Motor neuron (in vitro differentiated cells): ENCODE data around the gene CASS4. TPM values are rescaled to one million over a fixed set of nuclear protein-coding genes. Genes with fewer than 3 reads are reported as not detected.

Source experiments
- ATAC-seq, 8 experiments: fragments of 200-7000 bp; cut with Tn5 transposase; replicated peaks in 6 of 8; 2 replicates each; pipeline ENCODE4 v1.8.0; 2021; ENCODE audit warnings: mild to moderate bottlenecking in 8 of 8, moderate library complexity in 8 of 8
- H3K27ac ChIP-seq, 2 donors: fragments of 250-450 bp; sonication (Bioruptor Pico); 2 replicates each; pipeline ENCODE4 v1.9.0; 2021; ENCODE audit warnings: antibody characterized with exemption in 2 of 2, mild to moderate bottlenecking in 2 of 2, moderate library complexity in 1 of 2
- H3K4me1 ChIP-seq, 2 donors: fragments of 250-450 bp; sonication (Bioruptor Pico); replicated peaks in 1 of 2; 2 replicates each; pipeline ENCODE4 v1.6.1; 2021; ENCODE audit warnings: antibody characterized with exemption in 2 of 2, mild to moderate bottlenecking in 2 of 2, moderate library complexity in 1 of 2
- H3K4me3 ChIP-seq, 5 donors: fragments of 250-450 bp; sonication (Bioruptor Pico); 2 replicates each; pipeline ENCODE4 v1.9.0; 2021; ENCODE audit warnings: antibody characterized with exemption in 5 of 5, mild to moderate bottlenecking in 5 of 5, moderate library complexity in 4 of 5
- WGBS, 10 experiments: fragments of 450-650 bp; shearing (Covaris generic); methylation state at CpG; one replicate each; pipeline ENCODE4 v1.0.0; 2022; 5-methylcytosine and 5-hydroxymethylcytosine counted together
- in situ Hi-C, 9 experiments: fragments of 400-800 bp; cut with MboI; loops; one replicate each; pipeline ENCODE4 v1.15.0; 2021; ENCODE audit warnings: low sequenced_read_pairs in 9 of 9, low pct_unique_long_range_greater_than_20kb in 2 of 9; ENCODE audit not compliant: unreplicated experiment in 9 of 9
- total RNA-seq, 8 experiments: library from RNA; unstranded; fragments of 300-600 nt; gene quantifications; 2 replicates each; pipeline versions ENCODE4 v1.2.3 to v1.2.4, GENCODE V29; 2022

Gene CASS4
- total RNA-seq, 8 experiments from 2014 or later: 0.09 to 2.6 (median 0.17) TPM; not detected in 1

DNA sequence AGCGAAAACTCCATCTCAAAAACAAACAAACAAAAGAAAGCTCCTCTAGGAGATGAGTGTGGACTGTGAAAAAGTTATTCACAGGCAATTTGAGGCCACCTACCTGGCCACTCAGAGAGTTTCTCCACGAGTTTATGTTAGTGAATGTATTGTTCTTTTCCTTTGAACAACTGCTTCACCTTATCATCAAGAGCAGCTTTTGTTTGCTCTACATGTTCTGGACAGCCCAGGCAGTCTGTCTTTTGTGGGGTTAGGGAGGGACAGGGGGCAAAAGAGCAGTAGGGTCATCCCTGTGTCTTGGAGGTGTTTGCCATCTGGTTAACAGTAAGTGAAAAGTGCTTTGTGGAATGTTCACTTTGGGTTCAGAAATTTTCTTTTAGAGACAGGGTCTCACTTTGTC lies 8.0 kb downstream of the CASS4 start:
- Histone ChIP-seq H3K27ac (no peak overlapping the region), H3K4me3 (no peak overlapping the region), H3K4me1 (peaks cover 0 to 3% of the 10 kb centered on the region in 2 donors)
- 50 to 67% (median 50%) methylated on average over 1 to 2 of the region's 2 CpGs; no CpG with 5 or more reads in 7 of the 10 experiments for WGBS, 10 experiments
- ATAC-seq: no peak
- in situ Hi-C loops: no loop called here

DNA sequence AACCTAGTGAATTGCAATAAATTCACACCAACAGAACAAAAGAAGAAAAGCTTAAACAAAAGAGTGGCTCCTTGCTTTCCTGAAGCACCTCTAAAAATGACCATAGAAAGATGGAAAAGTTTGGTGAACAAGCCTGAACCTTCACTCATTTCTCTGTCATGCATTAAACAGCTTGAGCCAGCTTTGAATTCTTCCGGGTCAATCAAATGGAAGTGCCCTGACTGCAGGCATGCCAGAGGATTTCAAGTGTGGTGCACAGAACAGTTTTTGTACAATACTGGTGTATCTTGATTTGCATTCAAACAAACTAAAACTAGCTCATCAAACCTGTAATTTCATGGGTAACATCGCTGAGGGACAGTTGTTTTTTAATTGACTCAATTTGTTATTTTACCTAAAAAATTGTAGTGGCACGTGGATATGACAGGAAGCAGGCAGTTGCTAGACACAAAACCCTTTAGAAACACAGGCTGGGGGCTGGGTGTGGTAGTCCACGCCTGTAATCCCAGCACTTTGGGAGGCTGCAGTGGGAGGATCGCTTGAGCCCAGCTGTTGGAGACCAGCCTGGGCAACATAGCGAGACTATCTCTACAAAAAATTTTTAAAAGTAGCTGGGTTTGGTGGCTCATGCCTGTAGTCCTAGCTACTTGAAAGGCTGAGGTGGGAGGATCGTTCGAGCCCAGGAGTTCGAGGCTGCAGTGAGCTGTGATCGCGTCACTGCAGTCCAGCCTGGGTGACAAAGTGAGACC lies 9.1 kb downstream of the CASS4 start:
- no peak for ATAC-seq
- Histone ChIP-seq H3K4me1 (peaks cover 0 to 3% of the 10 kb centered on the region in 2 donors), H3K4me3 (no peak overlapping the region), H3K27ac (no peak overlapping the region)
- in situ Hi-C loops: no loop called here
- 67 to 100% (median 79%) methylated on average over 1 to 10 of the region's 11 CpGs for WGBS, 10 experiments

DNA sequence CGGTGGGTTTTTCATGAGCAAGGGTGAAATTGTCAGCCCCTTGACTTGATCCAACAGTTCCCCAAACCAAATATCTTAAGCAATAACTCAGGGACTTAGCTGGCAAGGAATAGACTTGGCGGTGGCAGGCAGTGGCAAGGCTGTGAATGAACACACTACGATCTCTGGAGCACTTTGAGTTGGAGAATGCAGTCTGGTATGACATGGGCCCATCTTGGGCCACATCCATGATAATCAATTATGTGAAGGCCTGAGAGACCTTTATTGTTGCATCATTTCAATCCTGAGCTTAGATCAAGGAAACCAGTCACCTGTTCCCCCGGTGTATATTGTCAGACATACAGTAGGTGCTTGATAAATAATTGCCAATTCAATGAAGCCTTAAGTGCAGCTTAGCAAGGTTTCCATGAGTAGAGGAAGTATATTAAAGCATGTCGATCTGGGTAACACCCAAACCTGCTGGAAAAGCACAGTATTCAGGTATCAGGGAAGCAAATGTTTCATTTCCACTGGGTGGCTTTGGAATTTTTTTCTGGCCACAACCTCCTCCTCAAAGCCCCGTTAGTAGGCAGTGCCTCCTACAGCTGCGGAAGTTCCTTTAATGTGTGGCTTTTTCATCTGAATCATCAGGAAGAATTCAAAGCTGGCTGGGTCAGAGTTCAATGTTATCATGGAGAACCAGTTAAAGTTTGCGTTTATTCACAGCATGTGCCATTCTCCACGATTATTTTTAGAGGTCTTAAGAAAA lies 10.2 kb downstream of the CASS4 start:
- 33 to 68% (median 52%) methylated on average over 2 to 8 of the region's 9 CpGs; no CpG with 5 or more reads in 1 of the 10 experiments for WGBS, 10 experiments
- ATAC-seq: peak in 1 of 8 experiments; percentile 72
- H3K27ac ChIP-seq: no peak overlapping the region
- no peak overlapping the region for H3K4me3 ChIP-seq
- in situ Hi-C loops: no loop called here
- H3K4me1 ChIP-seq: peaks cover 0 to 3% of the 10 kb centered on the region in 2 donors

DNA sequence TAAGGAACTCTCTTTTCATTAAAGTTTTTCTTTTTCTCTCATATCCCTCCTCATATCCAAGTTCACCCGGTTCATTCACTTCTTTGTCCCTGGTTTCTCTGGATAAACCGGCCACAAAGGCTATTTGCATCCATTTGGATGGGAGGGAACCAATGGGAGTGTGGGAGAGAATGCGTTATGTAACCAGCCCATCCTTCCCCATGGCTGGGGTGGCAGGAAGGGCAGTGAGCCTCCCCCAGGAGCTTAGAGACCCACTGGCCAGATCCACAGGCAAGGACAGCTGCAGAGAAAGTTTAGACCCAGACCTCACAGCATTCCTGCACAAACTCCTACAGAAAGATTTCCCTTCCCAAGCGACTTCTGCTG lies 10.7 kb downstream of the CASS4 start:
- 15 to 68% (median 39%) methylated on average over 2 to 4 of the region's 4 CpGs; no CpG with 5 or more reads in 3 of the 10 experiments for WGBS, 10 experiments
- in situ Hi-C loops: no loop called here
- Histone ChIP-seq H3K4me3 (no peak overlapping the region), H3K4me1 (peaks cover 0 to 3% of the 10 kb centered on the region in 2 donors), H3K27ac (no peak overlapping the region)
- ATAC-seq: peak in 1 of 8 experiments; percentile 44

DNA sequence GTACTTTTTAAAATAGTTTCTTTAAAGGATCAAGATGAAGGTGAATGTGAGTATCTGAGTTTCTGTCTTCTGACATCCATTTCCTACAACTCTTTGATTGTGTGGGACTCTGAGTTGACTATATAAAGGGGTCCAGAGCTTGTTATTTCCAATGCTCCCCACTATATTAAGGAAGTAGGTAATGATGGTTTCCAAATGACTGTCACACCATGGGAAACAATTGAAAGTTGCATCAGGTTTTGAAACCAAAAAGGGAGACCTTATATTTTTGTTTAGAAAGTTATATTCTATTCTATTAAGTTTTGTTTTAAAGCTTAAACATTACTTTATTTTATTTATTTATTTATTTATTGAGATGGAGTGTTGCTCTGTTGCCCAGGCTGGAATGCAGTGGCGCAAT lies 11.2 kb downstream of the CASS4 start:
- H3K4me1 ChIP-seq: peaks cover 0 to 3% of the 10 kb centered on the region in 2 donors
- WGBS, 10 experiments: 86 to 100% (median 100%) methylated on average over 1 of the region's 1 CpG; no CpG with 5 or more reads in 6 of the 10 experiments
- no peak overlapping the region for H3K4me3 ChIP-seq
- no peak overlapping the region for H3K27ac ChIP-seq
- in situ Hi-C loops: no loop called here
- no peak for ATAC-seq

DNA sequence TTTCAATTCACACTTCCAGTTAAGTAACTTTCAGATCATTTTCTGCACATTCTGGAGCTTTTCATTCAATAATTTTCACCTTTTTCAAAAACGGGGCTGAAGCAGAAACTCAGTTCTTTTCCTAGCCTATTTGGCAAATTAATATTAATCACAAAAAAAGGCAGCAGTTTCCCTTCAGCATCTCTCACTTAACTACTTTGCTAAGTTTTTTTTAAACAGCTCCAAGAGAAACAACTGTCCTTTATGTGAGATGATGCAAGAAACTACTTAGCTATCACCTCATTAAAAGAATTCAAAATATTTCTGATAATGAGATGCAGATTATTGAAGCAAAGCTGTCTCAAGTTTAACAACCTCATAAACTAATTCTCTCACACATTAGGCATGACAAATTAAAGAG lies 11.8 kb downstream of the CASS4 start:
- ATAC-seq: no peak
- Histone ChIP-seq H3K4me1 (peaks cover 0 to 3% of the 10 kb centered on the region in 2 donors), H3K27ac (no peak overlapping the region), H3K4me3 (no peak overlapping the region)
- WGBS, 10 experiments: 20 to 80% (median 50%) methylated on average over 1 of the region's 1 CpG; no CpG with 5 or more reads in 1 of the 10 experiments
- in situ Hi-C loops: no loop called here

DNA sequence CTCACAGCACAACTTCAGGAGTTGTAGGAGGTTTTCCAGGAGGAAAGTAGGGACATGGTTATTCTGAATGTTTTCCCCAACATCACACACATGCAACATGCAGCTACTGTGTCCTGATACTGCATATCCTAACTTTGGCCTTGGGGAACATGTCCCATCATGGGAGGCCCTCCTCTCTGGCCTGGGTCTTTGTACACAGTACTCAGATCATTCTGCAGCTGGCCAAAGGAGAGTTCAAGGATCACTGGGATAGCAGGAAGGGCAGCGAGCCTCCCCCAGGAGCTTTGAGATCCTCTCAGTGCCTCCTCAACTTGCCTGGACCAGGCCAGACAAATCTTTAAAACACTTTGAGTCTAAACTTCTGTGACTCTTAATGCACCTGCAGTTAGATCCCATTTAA lies 12.9 kb downstream of the CASS4 start:
- H3K27ac ChIP-seq: no peak overlapping the region
- peaks cover 0 to 3% of the 10 kb centered on the region in 2 donors for H3K4me1 ChIP-seq
- H3K4me3 ChIP-seq: no peak overlapping the region
- in situ Hi-C loops: no loop called here
- ATAC-seq: no peak
- WGBS, 10 experiments: 83 to 88% methylated on average over 1 of the region's 1 CpG; no CpG with 5 or more reads in 8 of the 10 experiments

DNA sequence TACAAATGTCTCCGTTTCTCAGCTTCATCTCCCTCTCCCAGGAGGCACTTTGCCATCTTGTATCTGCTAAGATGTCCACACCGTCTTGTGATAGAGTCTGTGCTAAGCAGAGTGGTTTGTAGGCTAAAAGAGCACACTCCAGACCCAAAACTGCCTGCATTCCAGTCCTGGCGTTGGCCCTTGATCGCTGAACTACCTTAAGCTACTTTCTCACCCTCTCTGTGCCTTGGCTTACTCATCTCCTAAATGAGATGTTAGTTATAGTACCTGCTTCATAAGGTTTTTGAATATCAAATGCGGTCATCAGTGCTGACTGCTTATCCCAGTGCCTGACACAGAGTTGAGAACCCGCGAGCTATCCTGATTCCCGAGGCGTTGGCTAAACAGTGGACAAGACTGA lies 14.0 kb downstream of the CASS4 start:
- in situ Hi-C loops: no loop called here
- 71 to 100% (median 82%) methylated on average over 1 to 5 of the region's 9 CpGs for WGBS, 10 experiments
- ATAC-seq: no peak

DNA sequence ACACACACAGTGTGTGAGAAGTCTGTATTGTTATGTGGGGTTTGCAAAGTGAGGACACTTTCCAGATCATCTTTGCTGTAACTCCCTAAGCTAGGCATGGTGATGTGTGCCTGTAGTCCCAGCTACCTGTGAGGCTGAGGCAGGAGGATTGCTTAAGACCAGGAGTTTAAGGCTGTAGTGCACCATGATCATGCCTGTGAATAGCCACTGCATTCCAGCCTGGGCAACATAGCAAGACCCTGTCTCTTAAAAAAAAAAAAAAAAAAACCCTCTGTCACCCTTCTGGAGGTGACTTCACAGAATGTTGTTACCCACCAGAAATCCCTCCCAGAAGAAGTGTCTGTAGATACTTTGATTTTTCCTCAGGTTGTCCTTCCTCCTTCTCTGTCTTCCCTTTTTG lies 14.9 kb downstream of the CASS4 start:
- ATAC-seq: no peak
- H3K4me3 ChIP-seq: no peak overlapping the region
- in situ Hi-C loops: no loop called here

More for the DNA sequence above, 14.0 kb downstream of the CASS4 start:
- no peak overlapping the region for H3K27ac ChIP-seq
- no peak overlapping the region for H3K4me3 ChIP-seq
- peaks cover 0 to 3% of the 10 kb centered on the region in 2 donors for H3K4me1 ChIP-seq

DNA sequence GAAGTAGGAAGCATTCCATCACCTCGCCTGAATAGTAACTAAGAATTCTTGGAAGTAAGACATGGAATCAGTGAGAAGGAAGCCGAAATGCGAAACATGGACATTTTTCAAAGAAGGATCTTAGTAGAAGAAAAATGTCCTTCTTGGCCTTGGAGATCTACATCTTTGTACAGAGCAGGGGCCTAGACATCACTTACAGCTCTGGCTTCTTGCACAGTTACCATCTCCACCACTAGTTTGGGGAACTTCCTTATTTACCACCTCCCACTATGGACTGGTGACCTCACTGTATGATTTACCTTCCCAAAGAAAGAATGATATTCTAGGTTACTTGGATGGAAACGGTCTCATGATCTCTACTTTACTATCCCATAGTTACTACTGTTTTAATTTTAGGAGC lies 15.7 kb downstream of the CASS4 start:
- 71 to 100% (median 81%) methylated on average over 1 to 4 of the region's 4 CpGs; no CpG with 5 or more reads in 2 of the 10 experiments for WGBS, 10 experiments
- in situ Hi-C loops: no loop called here
- H3K27ac ChIP-seq: no peak overlapping the region
- H3K4me3 ChIP-seq: no peak overlapping the region
- no peaks in the 10 kb centered on the region for H3K4me1 ChIP-seq
- ATAC-seq: peak in 2 of 8 experiments; percentile 15 to 30

More for the DNA sequence above, 14.9 kb downstream of the CASS4 start:
- Histone ChIP-seq H3K27ac (no peak overlapping the region), H3K4me1 (peaks cover 0 to 3% of the 10 kb centered on the region in 2 donors)

DNA sequence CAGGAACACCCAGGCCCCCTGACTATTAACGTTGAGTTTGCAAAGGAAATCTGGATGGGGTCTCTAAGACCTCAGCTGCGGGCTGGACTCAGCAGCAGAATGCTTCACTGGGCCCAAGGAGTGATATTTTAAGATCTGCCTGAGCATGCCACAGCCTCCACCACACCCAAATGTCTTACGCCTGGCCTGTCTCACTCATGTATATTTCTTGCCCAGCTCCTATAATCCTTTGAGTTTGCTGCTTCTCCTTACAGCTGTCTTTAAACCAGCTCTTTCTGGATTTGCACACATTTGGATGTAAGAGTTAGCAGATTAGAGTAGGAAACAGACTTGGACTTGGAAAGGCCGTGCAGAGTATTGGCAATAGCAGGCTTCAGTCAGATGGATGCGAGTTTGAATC lies 16.4 kb downstream of the CASS4 start:
- WGBS, 10 experiments: 41 to 100% (median 77%) methylated on average over 1 to 5 of the region's 5 CpGs; no CpG with 5 or more reads in 2 of the 10 experiments
- in situ Hi-C loops: no loop called here
- H3K27ac ChIP-seq: no peak overlapping the region

DNA sequence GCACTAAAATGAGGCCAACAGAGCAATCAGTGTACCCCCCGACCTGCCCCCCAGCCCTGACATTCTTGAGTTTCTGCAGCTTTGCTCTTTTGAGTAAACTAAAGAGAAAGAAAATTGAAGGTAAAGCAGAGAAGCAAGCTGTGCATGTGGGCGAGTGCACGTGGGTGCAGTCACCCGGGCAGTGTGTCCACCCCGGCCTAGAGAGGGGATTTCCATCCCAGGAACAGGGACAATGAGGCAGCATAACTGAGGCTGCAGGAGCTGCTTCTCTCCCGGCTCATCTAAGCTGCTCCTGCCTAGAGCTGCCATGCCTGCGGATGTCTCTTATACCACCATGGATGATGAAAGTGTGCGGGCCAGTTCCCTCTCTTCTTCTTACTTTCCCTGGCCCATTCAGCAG lies 16.8 kb downstream of the CASS4 start:
- H3K4me3 ChIP-seq: no peak overlapping the region
- no peak for ATAC-seq
- H3K27ac ChIP-seq: no peak overlapping the region
- H3K4me1 ChIP-seq: no peaks in the 10 kb centered on the region
- 58 to 100% (median 68%) methylated on average over 1 to 7 of the region's 8 CpGs; no CpG with 5 or more reads in 4 of the 10 experiments for WGBS, 10 experiments
- in situ Hi-C loops: no loop called here

More for the DNA sequence above, 16.4 kb downstream of the CASS4 start:
- no peaks in the 10 kb centered on the region for H3K4me1 ChIP-seq
- H3K4me3 ChIP-seq: no peak overlapping the region
- peak in 2 of 8 experiments; percentile 84 to 93 for ATAC-seq

DNA sequence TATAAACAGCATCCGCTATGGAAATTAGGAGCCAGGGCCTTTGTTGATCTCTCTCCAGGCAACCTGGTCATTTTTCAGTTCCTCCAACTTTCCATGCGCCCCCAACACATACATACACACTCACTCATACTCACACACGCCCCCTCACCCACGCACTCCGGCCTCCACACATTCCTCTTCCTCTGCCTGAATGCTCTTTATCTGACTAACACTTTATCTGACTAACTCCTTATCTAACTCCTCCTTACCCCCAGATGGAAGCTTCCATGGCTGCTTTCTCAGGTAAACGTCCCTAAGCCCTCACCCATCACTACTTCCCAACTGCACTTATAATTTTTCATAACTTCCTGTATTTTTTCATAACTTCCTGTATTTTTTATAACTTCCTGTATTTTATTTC lies 17.4 kb downstream of the CASS4 start:
- no peak overlapping the region for H3K27ac ChIP-seq
- no peaks in the 10 kb centered on the region for H3K4me1 ChIP-seq
- ATAC-seq: no peak
- in situ Hi-C loops: no loop called here
- no peak overlapping the region for H3K4me3 ChIP-seq
- 30 to 93% (median 62%) methylated on average over 1 to 6 of the region's 6 CpGs; no CpG with 5 or more reads in 1 of the 10 experiments for WGBS, 10 experiments
